GM10248 (cell line): Measurements from ENCODE around the gene EIF5AL1.
"Not testable (repeated sequence)": the region's sequence is repeated elsewhere in the genome, so short reads cannot be mapped to it uniquely, and the experiment has no call there.

Experiments used
- CTCF ChIA-PET: fragments of 300-600 bp; sonication (Branson Sonifier 250); formaldehyde crosslinking; extraction: SDS; loops from one replicate; lab custom pipeline; 2021; ENCODE audit warnings: antibody characterized with exemption; lab: Yijun Ruan, JAX
- POLR2A ChIA-PET: fragments of 350-650 bp; sonication (Branson Sonifier 250); formaldehyde crosslinking; extraction: SDS; loops from one replicate; lab custom pipeline; 2020; ENCODE audit warnings: antibody characterized with exemption; lab: Yijun Ruan, JAX
- DNase-seq: peaks from one replicate; pipeline ENCODE4 v3.0.0; 2012; ENCODE audit errors: extremely low spot score
- TF ChIP-seq, protein P1 (sequence below): IDR thresholded peaks from 2 replicates; pipeline ENCODE4 v1.5.1; 2012; ENCODE audit warnings: mild to moderate bottlenecking, low read depth; ENCODE audit errors: extremely low read depth, missing control alignments, control extremely low read depth

The EIF5AL1 gene

DNA sequence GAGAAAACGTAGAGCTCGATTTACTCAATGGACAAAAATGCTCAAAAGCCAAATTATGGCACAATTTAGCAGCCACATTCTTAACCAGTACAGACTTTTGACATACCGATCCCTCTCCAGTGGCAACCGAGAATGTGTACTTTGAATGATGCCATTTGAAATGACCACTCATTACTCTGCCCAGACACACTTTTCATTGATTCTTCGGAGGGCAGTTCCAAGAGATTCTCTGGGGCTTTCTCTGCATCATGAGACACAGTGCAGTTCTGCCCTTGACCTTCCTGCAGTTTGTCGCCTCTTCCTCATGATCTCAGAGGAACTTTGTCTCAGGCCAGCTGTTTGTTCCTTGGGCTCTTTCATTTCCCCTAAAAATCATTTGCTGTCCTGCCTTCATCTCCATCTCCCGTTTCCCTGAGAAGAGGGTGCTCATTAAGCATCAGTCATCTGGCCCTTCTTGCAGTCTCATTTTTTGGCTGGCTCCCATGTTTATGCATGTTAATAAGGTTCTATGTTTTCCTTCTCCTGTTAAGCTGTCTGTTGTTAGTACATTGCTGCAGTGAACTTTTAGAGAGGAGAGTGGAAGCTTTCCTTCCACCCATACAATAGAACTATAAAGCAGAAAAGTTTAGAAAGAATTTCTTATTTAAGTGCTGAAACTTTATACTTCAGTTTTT is 4.3 kb downstream of the EIF5AL1 start:
- POLR2A ChIA-PET, DNase-seq, CTCF ChIA-PET: not testable (repeated sequence)

DNA sequence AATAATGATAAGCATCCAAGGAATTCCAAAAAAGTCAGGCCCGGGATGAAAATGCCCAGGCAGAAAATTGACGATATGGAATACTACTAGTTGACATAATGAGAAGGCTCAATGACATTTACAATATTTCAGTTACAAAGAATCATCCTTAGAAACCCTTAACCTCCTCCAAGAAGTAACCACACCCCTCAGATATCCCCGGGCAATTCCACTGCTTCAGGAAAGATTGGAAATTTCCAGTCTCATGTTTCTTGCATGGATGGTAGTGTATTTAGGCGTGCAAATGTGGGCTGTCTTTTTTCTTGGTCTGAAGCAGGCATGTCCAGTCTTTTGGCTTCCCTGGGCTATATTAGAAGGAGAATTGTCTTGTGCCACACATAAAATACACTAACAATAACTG is 5.2 kb downstream of the EIF5AL1 start:
- POLR2A ChIA-PET, DNase-seq, CTCF ChIA-PET: not testable (repeated sequence)

DNA sequence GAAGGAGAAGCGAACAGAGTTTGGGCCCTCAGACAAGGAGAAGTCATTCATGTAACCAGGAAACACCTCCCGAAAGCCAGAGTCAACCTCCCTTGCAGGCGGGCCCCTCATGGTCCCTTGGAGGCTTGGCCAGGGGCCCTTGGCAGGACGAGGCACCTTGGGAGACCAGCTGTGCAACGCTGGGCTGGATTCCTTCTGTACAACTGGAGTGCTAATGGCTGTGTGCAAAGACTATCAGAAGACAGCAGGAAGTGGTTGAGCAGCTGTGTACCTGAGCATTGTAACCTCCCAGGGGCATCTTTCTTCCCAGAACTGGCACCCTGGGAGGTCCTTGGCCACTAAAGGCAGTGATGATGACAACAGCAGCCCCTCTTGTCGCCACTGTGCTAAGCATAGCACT is 9.4 kb downstream of the EIF5AL1 start:
- CTCF ChIA-PET, DNase-seq, POLR2A ChIA-PET: not testable (repeated sequence)

DNA sequence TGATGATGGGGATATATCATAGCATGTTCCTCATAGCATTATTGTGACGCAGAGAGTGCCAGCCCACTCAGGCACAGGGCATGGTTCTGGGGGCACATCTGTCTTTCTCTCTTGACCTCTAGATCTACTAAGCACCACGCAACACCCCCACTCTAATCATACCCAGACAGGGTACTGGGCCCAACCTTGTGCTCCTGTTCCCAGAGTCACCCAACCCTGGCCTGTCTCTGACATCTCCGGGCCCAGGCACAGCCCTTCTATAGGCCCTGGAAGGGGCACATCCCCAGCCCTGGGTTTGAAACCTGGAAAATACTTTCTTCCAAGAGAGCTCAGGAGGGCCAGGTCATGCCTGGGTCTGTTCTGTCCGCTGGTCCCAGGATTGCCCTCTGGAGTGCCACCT is 10.1 kb downstream of the EIF5AL1 start:
- CTCF ChIA-PET, POLR2A ChIA-PET, DNase-seq: not testable (repeated sequence)

DNA sequence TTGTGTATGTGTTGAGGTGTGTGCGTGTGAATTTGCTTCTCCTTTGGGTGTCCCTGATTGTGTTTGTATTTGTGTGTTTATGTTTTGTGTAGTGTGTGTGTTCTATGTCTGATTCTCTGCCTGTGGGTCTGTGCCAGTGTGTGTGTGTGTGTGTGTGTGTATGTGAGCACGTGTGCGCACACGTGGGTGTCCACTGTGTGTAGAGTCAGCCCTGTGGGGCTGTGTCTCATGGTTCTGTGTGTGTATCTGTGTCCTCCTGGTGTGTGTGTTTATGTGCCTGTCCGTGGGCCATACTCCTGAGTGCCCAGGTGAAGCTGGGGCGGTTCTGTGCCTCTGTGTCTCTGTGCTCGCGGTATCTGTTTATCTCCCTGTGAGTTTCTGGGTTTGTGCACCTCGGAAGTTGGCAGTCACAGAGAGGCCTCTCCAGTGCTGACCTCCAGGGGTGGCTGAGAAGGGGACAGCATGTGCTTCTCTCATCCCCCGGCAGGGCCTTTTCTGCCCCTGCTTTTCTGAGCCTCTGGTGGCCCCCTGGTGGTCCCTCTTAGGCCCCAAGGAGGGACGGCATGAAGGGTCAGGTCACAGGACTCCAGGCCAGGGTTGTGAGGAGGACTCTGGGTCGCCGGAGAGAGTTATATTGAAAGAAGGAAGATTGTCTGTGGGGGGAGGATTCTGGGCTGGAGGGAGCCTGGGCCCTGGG is 11.0 kb downstream of the EIF5AL1 start:
- DNase-seq, POLR2A ChIA-PET, CTCF ChIA-PET: not testable (repeated sequence)

DNA sequence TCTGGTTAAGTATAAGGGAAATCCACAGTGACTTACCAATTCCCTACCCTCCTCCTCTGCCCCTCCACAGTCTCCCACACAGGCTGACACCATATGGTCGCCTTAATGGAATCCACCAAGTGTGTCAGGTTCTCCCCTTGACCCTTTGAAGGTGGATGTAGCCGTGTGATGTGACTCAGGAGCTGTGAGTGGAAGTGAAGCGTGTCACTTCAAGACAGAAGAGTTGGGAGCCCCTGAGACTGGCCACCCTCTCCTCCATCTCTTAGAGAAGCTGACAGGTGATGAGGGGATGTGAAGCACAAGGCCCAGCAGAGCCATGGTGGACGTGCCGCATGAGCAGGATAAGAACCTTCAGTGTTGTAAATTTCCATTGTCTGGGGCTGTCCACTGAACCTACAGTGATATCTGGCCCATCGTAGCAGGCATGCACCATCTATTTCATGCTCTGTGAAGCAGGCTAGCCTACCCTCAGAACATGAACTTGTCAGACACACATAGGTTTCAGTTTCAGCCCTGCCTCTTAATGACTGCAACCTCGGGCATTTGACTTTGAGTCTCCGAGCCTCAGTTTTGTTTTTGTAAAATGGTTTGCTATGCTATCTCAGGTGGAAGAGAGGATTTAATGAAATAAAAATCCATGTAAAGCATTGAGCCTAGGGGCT is 12.8 kb downstream of the EIF5AL1 start:
- DNase-seq, POLR2A ChIA-PET, CTCF ChIA-PET: not testable (repeated sequence)

DNA sequence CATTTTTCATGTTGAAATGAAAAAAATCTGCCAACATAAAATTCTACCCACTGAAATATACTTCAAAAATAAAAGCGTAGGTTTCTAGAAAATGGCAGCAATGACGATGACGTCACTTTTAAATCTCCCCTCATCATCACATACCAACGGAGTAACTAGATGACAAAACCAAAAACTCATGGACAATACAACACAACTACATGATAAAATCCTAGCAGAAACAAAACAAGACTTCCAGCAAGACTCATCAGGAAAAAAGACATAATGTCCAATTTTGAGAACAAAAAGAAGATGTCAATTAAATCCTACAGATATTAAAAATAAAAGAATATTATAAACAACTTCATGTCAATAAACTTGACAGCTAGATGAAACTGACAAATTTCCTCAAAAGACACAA is 15.9 kb downstream of the EIF5AL1 start:
- CTCF ChIA-PET, DNase-seq, POLR2A ChIA-PET: not testable (repeated sequence)

DNA sequence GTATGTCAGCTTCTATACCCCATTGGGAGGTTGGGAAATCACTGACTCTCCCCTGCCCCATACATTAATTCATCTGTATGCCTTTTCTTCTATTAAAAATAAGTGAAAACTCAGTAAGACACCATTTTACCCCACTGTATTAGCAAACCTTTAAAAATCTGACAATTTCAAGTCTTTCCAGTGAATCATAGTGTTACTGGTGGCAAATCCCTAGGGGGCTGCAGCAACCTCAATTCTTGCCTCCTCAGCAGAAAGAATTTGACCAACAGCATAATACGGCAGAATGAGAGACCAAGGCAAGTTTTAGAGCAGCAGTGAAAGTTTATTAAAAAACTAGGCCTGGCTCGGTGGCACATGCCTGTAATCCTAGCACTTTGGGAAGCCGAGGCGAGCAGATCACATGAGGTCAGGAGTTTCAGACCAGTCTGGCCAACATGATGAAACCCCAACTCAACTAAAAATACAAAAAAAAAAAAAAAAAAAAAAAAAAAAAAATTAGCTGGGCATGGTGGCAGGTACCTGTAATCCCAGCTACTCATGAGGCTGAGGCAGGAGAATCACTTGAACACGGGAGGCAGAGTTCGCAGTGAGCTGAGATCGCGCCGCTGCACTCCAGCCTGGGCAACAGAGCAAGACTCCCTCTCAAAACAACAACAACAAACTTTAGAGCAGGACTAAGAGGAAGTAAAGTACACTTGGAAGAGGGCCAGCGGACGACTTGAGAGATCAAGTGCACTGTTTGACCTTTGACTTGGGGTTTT is 21.0 kb downstream of the EIF5AL1 start:
- CTCF ChIA-PET, POLR2A ChIA-PET, DNase-seq: not testable (repeated sequence)

DNA sequence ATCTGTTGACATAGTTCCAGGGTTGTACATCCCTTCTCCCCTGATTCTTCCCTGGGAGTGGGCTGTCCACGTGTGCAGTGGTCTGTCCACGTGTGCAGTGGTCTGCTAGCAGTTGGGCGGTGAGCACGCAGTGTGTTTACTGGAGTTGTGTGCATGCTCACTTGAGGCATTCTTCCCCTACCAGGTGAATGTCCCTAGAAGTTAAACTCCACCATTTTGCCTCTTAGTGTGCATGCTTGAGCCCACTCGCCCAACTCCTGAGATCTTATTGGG is 21.5 kb downstream of the EIF5AL1 start:
- DNase-seq, POLR2A ChIA-PET, CTCF ChIA-PET: not testable (repeated sequence)

DNA sequence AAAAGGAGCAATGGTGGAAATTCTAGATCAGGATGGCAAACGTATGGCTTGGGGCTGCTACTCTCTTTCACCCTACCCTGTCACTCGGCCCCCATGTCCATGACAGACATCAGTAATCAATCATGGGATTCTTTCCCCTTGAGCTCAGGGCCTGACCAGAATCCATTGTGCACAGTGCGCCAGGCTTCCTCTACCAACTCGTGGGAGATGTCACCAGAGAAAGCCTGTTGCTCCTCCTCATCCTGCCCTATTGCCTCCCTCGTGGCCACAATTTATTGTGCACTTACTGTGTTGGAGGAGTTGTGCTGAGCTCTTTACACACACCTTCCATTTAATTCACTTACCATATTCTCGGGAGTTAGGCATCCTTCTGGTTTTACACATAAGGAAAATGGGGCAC is 26.0 kb downstream of the EIF5AL1 start:
- POLR2A ChIA-PET, DNase-seq: not testable (repeated sequence)
- CTCF ChIA-PET, result interaction anchor here (0.7 to 2.4 kb wide), 5 partner anchors 69 to 510 kb away, joined by 3 to 16 read pairs (median 3); no protein-coding TSS in a partner anchor

DNA sequence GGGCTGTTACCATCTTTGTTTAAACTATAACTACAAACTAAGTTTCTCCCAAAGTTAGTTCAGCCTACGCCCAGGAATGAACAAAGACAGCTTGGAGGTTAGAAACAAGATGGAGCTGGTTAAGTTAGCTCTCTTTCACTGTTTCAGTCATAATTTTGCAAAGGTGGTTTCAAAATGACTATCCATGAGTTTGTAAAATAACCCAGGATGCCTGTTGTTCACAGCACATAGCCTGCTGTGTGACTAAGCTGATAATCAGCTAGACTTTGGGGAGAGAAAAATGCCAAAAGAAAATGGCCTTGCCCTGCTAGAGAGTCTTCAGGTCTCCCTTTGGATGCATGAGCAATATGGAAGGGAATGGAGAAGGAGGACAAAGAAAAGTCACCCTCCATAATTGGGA is 28.6 kb downstream of the EIF5AL1 start:
- POLR2A ChIA-PET, DNase-seq, CTCF ChIA-PET: not testable (repeated sequence)

DNA sequence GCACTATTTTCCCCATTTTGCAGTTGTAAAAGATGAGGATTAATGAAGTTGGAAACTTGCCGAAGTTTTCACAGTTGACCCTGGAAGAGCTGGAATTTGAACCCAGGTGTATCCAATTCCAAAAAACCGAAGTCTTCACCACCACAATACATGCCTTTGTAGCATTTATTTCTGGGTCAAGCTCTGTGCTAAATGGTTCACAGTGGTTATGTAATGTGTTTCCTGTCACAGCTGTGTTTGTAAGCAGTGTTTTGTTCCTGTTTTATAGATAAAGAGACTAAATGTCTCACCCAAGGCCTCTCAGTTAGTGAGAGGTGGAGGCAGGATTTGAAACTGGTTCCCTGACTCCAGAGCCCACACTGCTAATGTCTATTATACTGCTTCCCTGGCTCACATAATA is 30.3 kb downstream of the EIF5AL1 start:
- ChIA-PET CTCF (no interaction called here), POLR2A (no interaction called here)
- DNase-seq, result no peak
- TF ChIP-seq, protein P1, sequence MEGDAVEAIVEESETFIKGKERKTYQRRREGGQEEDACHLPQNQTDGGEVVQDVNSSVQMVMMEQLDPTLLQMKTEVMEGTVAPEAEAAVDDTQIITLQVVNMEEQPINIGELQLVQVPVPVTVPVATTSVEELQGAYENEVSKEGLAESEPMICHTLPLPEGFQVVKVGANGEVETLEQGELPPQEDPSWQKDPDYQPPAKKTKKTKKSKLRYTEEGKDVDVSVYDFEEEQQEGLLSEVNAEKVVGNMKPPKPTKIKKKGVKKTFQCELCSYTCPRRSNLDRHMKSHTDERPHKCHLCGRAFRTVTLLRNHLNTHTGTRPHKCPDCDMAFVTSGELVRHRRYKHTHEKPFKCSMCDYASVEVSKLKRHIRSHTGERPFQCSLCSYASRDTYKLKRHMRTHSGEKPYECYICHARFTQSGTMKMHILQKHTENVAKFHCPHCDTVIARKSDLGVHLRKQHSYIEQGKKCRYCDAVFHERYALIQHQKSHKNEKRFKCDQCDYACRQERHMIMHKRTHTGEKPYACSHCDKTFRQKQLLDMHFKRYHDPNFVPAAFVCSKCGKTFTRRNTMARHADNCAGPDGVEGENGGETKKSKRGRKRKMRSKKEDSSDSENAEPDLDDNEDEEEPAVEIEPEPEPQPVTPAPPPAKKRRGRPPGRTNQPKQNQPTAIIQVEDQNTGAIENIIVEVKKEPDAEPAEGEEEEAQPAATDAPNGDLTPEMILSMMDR, result no peak

DNA sequence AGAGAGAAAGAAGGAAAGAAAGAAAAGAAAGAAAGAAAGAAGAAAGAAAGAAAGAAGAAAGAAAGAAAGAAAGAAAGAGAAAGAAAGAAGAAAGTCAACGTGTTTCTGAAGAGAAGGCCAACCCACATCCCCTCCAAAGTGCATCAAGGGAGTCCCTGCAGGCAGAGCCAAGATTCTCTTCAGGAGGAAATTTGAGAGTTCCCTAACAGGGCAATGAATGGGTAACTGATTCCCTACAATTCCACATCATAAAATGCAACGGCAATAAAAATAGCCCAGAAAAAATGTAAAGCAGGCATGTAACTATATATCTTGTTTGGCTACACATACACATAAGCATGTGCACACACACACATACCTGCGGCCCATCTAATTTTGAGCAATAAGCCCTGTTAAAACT is 32.1 kb downstream of the EIF5AL1 start:
- POLR2A ChIA-PET, CTCF ChIA-PET, DNase-seq: not testable (repeated sequence)

DNA sequence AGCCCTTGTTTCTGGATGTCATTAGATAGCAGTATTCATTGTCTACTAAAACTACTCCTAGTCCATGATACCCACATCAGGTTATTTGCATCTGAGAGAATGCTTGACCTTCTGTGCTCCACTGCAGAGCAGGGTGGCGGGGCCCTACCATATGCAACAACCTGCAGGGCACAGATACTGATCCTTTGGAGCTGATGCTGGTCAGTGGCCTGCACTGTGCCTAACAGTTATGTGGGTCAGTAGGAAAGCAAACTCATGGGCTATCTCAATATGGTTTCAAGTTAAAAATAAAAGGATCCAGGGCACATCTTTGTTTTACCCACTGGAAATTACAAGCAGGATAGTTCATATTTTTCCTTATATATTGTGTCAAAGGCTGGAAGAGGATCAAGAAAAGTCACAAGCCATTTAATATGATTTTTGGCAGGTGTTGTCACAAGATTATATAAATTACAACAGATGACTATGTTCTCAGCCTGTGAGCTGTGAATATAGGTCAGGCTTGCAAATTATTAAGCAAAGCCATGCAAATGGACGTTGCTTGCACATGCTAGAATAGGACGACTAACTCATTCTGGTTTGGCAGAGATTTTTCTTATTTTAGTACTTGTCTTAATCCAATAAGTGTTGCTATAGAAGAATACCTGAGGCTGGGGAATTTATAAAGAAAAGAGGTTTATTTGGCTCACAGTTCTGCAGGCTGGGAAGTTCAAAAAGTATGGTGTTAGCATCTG is 32.8 kb downstream of the EIF5AL1 start:
- CTCF ChIA-PET, DNase-seq, POLR2A ChIA-PET: not testable (repeated sequence)

DNA sequence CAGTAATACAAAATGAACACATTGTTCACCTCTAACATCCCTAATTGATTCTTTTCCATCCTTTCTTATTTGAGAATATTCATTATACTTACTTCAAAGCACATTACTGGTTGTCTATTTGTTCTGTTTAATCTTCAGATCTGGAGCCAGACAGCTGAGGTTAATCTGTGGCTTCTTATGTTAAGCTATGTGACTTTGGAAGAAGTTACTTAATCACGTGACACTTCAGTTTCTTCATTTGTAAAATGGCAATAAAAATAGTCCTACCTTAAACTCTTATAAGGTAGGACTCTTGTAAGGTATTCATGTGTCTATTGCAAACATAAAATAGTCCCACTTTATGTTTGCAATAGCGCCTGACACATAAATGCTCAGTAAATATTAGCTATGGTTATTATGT is 34.8 kb downstream of the EIF5AL1 start:
- CTCF ChIA-PET, POLR2A ChIA-PET, DNase-seq: not testable (repeated sequence)
